MM.1S (cell line): Measurements from ENCODE around the gene MAMLD1.

ENCODE experiments used
- CTCF ChIP-seq: fragments of 300-600 bp; sonication (generic); IDR thresholded peaks from 2 replicates; pipeline ENCODE4 v1.5.1; 2016; ENCODE audit warnings: antibody characterized with exemption, low read length, mixed read lengths
- EZH2 ChIP-seq: fragments of 300-600 bp; sonication (generic); optimal IDR thresholded peaks from 2 replicates; pipeline ENCODE3; 2017; ENCODE audit warnings: low read depth, mild to moderate bottlenecking, antibody characterized with exemption, low read length, mixed read lengths
- EZH2phosphoT487 ChIP-seq: fragments of 300-600 bp; sonication (generic); IDR thresholded peaks from 2 replicates; pipeline ENCODE4 v1.6.1; 2018; ENCODE audit warnings: antibody characterized with exemption, low read length

DNA sequence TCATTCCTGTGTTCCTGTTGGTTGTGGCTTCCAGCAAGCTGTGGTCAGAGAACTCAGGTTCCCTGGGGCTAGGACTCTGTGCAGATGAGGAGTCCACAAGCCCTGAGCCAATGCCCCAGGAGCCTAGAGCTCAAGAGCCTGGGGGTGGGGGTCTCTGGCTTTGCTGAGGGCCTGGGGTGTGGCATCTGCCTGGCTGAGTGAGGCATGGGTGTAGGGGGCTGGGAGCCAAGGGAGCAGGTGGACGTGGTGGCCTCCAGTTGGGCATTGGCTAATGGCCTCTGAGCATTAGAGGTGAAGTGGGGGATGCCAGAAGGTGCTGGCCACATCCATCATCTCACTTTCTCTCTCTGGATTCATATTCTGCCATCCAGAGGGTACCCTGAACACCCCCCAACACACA lies 5.3 kb upstream of the MAMLD1 start:
- no peak for TF ChIP-seq CTCF
- no peak for TF ChIP-seq EZH2
- TF ChIP-seq EZH2phosphoT487: no peak
